ENCODE measurements around the gene NCKAP5L. TPM values are rescaled to one million over a fixed set of nuclear protein-coding genes. Genes with fewer than 3 reads are reported as not detected.
"Not testable (repeated sequence)": the region's sequence is repeated elsewhere in the genome, so short reads cannot be mapped to it uniquely, and the experiment has no call there.

Gene NCKAP5L
- total RNA-seq, 1 donor from 2014 or later: 44.4 TPM

DNA sequence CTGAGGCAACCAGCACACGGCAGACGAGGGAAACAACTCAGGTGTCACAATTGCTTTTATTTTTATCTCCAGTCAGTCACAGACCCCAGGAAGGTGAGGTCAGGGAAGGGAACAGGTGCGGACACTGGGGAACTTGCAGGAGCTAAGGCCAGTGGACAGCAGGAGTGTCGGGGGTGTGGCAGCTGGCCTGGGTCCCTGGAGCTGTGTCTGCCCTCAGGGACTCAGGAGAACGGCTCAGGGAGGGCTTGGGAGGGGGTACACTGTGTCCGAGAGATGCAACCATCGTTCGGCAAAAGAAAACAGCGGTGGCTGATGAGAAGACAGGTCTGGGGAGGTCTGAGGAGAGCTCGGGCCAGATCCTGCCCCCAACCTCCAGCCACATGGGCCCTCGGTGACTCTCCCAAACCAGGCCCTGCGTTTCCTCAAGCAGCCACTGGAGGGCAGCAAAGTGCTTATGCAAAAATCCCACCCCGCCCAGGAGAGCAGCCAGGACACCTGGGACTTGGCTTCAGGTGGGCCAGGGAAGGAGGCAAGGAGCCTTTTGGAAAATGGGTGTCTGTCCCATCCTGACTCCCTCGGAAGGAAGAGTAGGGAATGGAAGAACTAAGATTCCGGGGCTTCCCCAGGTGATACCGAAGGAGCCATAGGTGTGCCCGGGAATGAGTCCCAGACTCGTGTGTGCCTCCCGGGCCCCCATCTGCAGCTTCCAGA lies 38.8 kb upstream of the NCKAP5L start:
- Mint-ChIP-seq H3K9me3 (no peaks in the 10 kb centered on the region), H3K36me3 (no peaks in the 10 kb centered on the region), H3K4me3 (no peak overlapping the region), H3K27ac (peak overlapping the region; percentile 83), H3K27me3 (ENCODE audit: low read depth) (peaks cover 25% of the 10 kb centered on the region), H3K4me1 (peaks cover 44% of the 10 kb centered on the region)
- TF ChIP-seq, protein P1, sequence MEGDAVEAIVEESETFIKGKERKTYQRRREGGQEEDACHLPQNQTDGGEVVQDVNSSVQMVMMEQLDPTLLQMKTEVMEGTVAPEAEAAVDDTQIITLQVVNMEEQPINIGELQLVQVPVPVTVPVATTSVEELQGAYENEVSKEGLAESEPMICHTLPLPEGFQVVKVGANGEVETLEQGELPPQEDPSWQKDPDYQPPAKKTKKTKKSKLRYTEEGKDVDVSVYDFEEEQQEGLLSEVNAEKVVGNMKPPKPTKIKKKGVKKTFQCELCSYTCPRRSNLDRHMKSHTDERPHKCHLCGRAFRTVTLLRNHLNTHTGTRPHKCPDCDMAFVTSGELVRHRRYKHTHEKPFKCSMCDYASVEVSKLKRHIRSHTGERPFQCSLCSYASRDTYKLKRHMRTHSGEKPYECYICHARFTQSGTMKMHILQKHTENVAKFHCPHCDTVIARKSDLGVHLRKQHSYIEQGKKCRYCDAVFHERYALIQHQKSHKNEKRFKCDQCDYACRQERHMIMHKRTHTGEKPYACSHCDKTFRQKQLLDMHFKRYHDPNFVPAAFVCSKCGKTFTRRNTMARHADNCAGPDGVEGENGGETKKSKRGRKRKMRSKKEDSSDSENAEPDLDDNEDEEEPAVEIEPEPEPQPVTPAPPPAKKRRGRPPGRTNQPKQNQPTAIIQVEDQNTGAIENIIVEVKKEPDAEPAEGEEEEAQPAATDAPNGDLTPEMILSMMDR (IDR thresholded peaks at IDR 0.05; ENCODE audit: unreplicated experiment): peak; percentile 97
- peak; percentile 57 to 90 for DNase-seq (ENCODE audit: low spot score in 2 of 2, unreplicated experiment in 2 of 2)

DNA sequence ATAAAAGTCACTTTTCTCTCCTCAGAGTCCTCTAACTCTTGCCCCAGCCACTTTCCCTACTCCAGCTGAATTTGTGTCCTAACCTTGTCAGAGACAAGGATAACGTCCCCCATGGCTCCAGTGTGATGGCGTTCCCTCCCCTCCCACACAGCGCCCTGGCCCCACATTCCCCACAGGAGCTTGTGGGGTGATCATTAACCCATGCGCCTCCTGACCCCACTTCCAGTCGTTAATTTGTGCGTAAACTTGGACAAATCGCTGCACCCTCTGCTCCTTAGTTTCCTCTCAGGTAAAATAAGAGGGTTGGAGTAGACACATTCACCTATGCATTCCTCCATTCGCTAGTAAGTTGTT lies 37.5 kb upstream of the NCKAP5L start:
- Mint-ChIP-seq H3K36me3 (no peaks in the 10 kb centered on the region), H3K27me3 (ENCODE audit: low read depth) (peaks cover 25% of the 10 kb centered on the region), H3K27ac (no peak overlapping the region), H3K4me3 (no peak overlapping the region), H3K4me1 (peaks cover 35% of the 10 kb centered on the region), H3K9me3 (no peaks in the 10 kb centered on the region)
- DNase-seq (ENCODE audit: low spot score in 2 of 2, unreplicated experiment in 2 of 2): no peak
- TF ChIP-seq, protein P1 (IDR thresholded peaks at IDR 0.05; ENCODE audit: unreplicated experiment): no peak

DNA sequence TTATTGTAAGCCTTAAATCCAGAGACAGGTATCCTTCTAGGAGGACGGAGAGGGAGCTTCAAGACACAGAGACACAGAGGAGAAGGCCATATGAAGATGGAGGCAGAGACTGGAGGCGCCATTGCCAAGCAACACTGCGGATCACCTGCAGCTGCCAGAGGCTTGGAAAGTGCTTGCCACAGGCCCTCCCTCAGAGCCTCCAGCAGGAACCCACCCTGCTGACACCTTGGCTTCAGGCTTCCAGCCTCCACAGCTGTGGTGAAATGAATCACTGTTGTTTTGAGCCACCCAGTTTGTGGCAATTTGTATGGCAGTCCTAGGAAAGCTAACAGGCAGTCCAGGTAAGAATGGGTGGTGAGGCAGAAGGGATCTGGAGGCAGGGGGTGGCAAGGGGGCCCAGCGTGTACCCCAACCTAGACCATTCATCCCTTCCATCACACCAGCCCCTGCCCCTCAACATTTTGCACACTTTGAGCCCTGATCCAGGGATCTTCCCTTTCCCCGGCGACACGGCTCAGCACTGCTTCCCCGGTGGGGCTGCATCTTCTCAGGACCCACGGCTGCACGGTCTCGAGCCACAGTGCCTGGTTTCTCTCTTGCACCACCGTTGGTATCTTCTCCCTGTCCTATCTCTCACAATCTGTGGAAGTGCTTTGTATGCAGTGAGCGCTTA lies 37.0 kb upstream of the NCKAP5L start:
- H3K27ac Mint-ChIP-seq: no peak overlapping the region
- no peak overlapping the region for H3K4me3 Mint-ChIP-seq
- peaks cover 25% of the 10 kb centered on the region for H3K27me3 Mint-ChIP-seq (ENCODE audit: low read depth)
- no peak for DNase-seq (ENCODE audit: low spot score in 2 of 2, unreplicated experiment in 2 of 2)
- H3K9me3 Mint-ChIP-seq: no peaks in the 10 kb centered on the region
- no peaks in the 10 kb centered on the region for H3K36me3 Mint-ChIP-seq
- H3K4me1 Mint-ChIP-seq: peaks cover 33% of the 10 kb centered on the region
- TF ChIP-seq, protein P1 (IDR thresholded peaks at IDR 0.05; ENCODE audit: unreplicated experiment): no peak

DNA sequence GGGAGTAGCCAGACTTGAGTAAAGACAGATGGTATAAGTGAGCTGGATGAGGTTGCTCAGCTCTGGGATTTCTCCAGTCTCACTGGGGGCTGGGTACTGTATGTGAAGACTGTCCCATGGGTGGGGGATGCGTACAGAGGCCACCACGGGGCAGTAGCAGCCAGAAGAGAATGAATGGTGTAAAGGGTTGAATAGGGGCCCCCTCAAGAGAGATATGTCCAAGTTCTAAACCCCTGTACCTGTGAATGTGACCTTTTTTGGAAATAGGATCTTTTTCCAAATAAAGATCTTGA lies 36.5 kb upstream of the NCKAP5L start:
- Mint-ChIP-seq H3K27me3 (ENCODE audit: low read depth) (peaks cover 25% of the 10 kb centered on the region), H3K4me3 (no peak overlapping the region), H3K9me3 (peaks cover 3% of the 10 kb centered on the region), H3K27ac (no peak overlapping the region), H3K36me3 (no peaks in the 10 kb centered on the region), H3K4me1 (peaks cover 28% of the 10 kb centered on the region)
- no peak for DNase-seq (ENCODE audit: low spot score in 2 of 2, unreplicated experiment in 2 of 2)
- TF ChIP-seq, protein P1 (IDR thresholded peaks at IDR 0.05; ENCODE audit: unreplicated experiment): no peak

DNA sequence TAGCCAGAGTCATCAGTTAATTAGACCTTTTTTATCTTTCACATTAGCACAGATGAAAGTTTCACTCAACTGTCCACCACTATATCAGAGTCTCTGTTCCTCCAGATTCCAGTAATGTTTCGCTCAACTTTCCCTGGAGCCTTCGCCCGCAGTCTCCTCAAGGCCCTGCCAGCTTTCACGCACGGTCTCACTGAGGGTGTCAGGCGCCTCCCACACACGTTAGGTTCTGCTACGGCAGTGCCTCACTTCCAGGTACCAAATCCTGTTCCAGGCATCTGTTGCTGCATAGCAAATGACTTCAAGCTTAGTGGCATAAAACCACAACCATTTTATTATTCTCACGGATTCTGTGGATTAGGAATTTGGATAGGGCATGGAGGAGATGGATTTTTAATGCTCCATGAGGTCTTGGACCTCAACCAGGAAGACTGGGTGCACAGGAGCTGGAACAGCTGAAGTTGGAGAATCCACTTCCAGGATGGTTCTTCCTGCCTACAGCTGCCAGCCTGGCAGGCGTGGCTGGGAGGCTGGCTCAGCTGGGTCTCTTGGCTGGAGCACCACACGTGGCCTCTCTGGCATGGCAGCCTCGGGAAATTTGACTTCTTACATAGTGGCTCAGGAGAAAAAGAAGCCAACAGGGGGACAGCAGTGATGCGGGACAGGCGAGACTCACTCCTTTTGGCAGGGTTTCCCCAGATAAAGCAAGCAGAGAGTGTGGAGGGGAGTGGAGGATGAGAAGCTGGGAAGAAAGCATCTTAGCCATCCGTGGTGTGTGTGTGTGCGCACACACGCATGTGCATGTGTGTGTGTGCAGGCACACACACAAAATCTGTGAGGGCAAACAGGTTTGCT lies 36.0 kb upstream of the NCKAP5L start:
- TF ChIP-seq, protein P1 (IDR thresholded peaks at IDR 0.05; ENCODE audit: unreplicated experiment): no peak
- H3K27me3 Mint-ChIP-seq (ENCODE audit: low read depth): peaks cover 25% of the 10 kb centered on the region
- no peaks in the 10 kb centered on the region for H3K36me3 Mint-ChIP-seq
- DNase-seq (ENCODE audit: low spot score in 2 of 2, unreplicated experiment in 2 of 2): no peak
- H3K4me1 Mint-ChIP-seq: peaks cover 22% of the 10 kb centered on the region
- no peak overlapping the region for H3K4me3 Mint-ChIP-seq
- H3K9me3 Mint-ChIP-seq: peaks cover 5% of the 10 kb centered on the region
- H3K27ac Mint-ChIP-seq: no peak overlapping the region

DNA sequence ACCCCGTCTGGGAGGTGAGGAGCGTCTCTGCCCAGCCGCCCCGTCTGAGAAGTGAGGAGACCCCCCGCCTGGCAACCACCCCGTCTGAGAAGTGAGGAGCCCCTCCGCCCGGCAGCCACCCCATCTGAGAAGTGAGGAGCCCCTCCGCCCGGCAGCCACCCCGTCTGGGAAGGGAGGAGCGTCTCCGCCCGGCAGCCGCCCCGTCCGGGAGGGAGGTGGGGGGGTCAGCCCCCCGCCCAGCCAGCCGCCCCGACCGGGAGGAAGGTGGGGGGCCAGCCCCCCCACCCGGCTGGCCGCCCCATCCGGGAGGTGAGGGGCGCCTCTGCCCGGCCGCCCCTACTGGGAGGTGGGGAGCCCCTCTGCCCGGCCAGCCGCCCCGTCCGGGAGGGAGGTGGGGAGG lies 32.7 kb upstream of the NCKAP5L start:
- H3K27ac Mint-ChIP-seq; H3K36me3 Mint-ChIP-seq; H3K4me1 Mint-ChIP-seq; H3K9me3 Mint-ChIP-seq; H3K4me3 Mint-ChIP-seq; DNase-seq (ENCODE audit: low spot score in 2 of 2, unreplicated experiment in 2 of 2): not testable (repeated sequence)
- H3K27me3 Mint-ChIP-seq (ENCODE audit: low read depth): peaks cover 49% of the 10 kb centered on the region

DNA sequence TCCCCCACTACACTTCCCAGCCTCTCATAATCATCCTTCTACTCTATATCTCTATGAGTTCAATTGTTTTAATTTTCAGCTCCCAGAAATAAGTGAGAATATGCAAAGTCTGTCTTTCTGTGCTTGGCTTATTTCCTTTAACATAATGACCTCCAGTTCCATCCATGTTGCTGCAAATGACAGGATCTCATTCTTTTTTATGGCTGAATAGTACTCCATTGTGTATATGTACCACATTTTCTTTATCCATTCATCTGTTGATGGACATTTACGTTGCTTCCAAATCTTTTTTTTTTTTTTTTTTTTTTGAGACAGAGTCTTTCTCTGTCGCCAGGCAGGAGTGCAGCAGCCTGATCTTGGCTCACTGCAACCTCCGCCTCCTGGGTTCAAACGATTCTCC lies 27.7 kb upstream of the NCKAP5L start:
- H3K36me3 Mint-ChIP-seq; H3K4me3 Mint-ChIP-seq; DNase-seq (ENCODE audit: low spot score in 2 of 2, unreplicated experiment in 2 of 2); H3K4me1 Mint-ChIP-seq; H3K27ac Mint-ChIP-seq; H3K9me3 Mint-ChIP-seq: not testable (repeated sequence)
- peaks cover 63% of the 10 kb centered on the region for H3K27me3 Mint-ChIP-seq (ENCODE audit: low read depth)

Measured in mesothelial cell of epicardium (in vitro differentiated cells).